Stimulated activated CD8-positive, alpha-beta memory T cell treated with anti-CD3 and anti-CD28 coated beads, Interleukin-15, amount 100 ng/mL, for 24 hours (primary cell): ENCODE data around the gene CAPRIN1.
A peak's percentile ranks its signal among the peaks of the same experiment; 100 is the strongest.
"Not testable (repeated sequence)": the region's sequence is repeated elsewhere in the genome, so short reads cannot be mapped to it uniquely, and the experiment has no call there.

Source experiments
- DNase-seq: peaks from one replicate; pipeline ENCODE4 v3.0.0-alpha.2; 2020; ENCODE audit warnings: low read depth

The CAPRIN1 gene

GRCh38 chr11:34086554-34087283, 35.2 kb downstream of the CAPRIN1 start:
- DNase-seq: no peak

- no peak for DNase-seq
Observed at GRCh38 chr11:34091825-34092224, 40.3 kb downstream of the CAPRIN1 start.

- not testable (repeated sequence) for DNase-seq
Observed at GRCh38 chr11:34094900-34095299, 43.4 kb downstream of the CAPRIN1 start.

- no peak for DNase-seq
Observed at GRCh38 chr11:34098813-34099212, 47.3 kb downstream of the CAPRIN1 start.

DNA sequence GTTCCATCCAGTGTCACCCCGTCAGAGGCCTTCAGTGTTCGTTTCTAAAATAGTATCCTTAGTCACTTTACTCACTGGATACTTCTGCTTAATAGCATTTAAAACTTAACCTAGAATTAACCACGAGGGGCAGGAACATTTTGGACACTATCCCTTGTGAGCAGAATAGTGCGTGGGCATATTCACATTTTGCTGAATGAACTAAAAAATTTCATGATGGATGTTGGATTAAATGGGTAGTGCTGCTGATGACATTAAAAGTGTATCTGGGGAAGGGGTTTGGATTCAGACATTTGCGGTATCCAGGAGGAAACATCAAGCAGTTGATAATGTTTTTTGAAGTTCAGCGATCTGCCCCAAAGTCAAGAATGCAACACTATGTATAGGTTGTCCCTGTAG, 53.1 kb downstream of the CAPRIN1 start:
- DNase-seq: no peak

- DNase-seq: peak; percentile 95
Observed at GRCh38 chr11:34105079-34105956, 53.8 kb downstream of the CAPRIN1 start, which contains the start of gene NAT10. Gene NAT10 (plus strand): TSS chr11:34105629. CDS start chr11:34108226, 2,597 bp downstream.

- no peak for DNase-seq
Observed at GRCh38 chr11:34105957-34106504, 54.5 kb downstream of the CAPRIN1 start.

DNA sequence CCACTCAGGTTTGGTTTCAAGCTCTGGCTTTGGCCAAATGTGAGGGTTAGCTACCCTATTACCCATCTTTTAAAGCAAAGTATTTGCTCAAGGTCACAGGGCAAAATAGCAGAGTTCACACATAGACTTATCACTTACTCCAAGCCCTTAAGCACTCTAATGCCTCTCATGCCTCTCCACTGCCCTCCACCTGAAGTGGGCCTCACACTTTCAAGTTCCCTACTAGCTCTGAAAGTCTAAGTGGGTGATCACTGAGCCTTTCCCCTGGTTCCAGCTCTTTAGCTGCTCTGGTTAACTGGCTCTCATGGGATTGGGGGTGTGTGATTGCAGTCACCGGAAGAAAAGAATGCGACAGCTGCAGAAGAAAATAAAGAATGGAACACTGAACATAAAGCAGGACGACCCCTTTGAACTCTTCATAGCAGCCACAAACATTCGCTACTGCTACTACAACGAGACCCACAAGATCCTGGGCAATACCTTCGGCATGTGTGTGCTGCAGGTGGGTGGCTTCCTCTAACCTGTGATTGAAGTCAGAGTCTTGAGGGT, 60.3 kb downstream of the CAPRIN1 start:
- no peak for DNase-seq

- DNase-seq: no peak
Observed at GRCh38 chr11:34114014-34114413, 62.5 kb downstream of the CAPRIN1 start.

DNA sequence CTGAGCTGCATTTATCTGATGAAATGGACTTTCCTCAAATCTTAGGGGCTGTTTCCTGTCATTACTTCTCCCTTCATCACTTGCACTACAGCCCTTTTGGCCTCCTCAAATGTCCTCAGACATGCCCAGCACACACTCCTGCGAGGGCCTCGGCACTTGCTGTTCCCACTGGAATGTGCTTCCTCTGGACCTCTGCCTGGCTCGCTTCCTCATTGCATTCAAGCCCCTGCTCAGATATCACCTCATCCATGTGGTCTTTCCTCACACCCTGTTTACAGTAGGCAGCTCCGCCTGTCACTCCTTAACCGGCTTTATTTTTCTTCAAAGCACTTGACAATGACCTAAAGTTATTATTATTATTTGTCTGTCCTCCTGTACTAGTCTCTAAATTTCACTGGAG, 62.9 kb downstream of the CAPRIN1 start:
- DNase-seq: no peak

- no peak for DNase-seq
Observed at GRCh38 chr11:34120651-34121050, 69.1 kb downstream of the CAPRIN1 start.

GRCh38 chr11:34124885-34125668, 73.5 kb downstream of the CAPRIN1 start:
- no peak for DNase-seq

- no peak for DNase-seq
Observed at GRCh38 chr11:34126959-34127848, 75.7 kb downstream of the CAPRIN1 start.

DNA sequence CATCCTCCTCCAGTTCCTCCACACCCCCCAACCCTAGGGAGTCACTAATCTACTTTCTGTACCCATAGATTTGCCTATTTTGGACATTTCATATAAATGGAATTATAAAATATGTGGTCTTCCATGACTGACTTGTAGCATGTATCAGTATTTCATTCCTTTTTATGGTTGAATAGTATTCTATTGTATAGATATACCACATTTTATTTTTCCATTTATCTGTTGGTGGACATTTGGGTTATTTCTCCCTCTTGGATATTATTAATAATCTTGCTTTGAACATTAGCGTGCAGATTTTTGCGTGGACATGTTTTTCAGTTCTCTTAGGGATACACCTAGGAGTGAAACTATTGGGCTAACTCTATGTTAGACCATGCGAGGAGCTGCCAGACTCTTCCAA, 77.3 kb downstream of the CAPRIN1 start:
- no peak for DNase-seq

DNA sequence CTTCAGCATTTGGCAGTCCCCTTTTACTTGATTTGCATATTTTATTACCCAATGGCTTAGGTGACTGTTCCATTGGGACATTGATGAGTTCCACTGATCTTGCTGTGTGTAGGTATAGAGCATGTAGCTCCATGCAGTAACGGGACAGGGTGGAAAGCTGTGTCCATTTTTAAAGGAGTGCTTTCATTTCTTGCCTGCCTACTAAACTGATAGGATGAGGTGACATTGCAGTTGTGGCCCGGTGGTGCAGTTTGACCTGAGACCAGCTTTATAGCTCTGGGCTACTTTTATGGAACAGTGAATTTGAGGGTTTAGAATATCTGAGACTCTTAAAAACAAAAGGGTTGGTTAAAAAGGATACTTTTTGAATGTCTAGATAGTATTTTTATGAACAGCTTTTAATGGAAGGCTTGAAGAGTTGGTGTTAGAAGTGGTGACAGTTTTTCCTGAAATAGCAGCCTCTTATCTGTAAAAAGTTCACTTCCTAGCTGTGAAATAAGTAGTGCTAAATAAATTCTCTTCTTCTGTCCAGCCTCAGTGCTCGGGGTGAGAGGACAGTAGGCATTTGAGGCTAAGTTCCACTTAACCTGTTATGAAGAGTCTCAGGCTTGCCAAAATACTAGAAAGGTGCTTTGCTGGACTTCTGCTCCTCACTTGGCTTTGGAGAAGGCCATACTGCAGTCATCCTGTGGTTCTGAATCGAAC, 80.9 kb downstream of the CAPRIN1 start:
- DNase-seq: no peak

GRCh38 chr11:34134765-34135164, 83.2 kb downstream of the CAPRIN1 start:
- no peak for DNase-seq

DNA sequence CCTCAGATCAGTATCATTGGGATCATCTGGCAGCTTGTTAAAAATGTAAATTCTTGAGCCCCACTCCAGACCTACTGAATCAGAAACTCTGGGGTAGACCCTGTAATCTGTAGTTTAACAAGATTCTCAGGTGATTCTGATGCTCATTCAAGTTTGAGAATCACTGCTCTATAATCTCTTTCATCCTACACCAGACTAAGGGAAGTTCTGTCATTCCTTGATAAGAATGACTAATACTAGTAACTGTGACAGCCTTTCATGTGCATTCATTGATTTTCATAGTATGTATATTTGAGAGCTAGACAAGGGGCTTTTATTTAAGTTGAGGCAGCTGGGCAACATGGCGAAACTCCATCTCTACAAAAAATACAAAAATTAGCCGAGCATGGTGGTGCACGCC, 83.9 kb downstream of the CAPRIN1 start:
- no peak for DNase-seq

- no peak for DNase-seq
Observed at GRCh38 chr11:34136420-34136819, 84.9 kb downstream of the CAPRIN1 start.

GRCh38 chr11:34139346-34139745, 87.8 kb downstream of the CAPRIN1 start:
- no peak for DNase-seq

DNA sequence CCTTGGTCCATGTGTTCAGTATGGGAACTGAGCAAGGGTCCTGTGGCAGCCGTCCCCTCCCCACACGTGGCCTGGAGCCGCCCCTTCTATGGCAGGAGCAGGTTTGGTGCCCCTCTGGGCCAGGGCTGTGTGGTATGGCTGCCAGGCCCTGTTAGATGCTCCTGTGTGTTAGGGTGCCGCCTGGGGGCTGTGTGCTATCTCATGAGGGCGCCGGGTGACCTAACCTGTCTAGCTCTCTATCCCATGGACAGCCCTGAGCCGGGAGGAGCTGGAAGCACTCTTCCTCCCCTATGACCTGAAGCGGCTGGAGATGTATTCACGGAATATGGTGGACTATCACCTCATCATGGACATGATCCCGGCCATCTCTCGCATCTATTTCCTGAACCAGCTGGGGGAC, 88.6 kb downstream of the CAPRIN1 start:
- DNase-seq: no peak
